ENCODE results near the gene LRMDA.

GRCh38 chr10:76169246-76169645, 737.8 kb downstream of the LRMDA start:
- no peak for TF ChIP-seq EP300 (IDR thresholded peaks at IDR 0.05; ENCODE audit: borderline replicate concordance)
- no peak for TF ChIP-seq YY1 (IDR thresholded peaks at IDR 0.05; ENCODE audit: low read depth)
- no peak for TF ChIP-seq RAD21 (IDR thresholded peaks at IDR 0.05; ENCODE audit: low read depth)
- no peak for TF ChIP-seq MAX (IDR thresholded peaks at IDR 0.05)
- TF ChIP-seq TAF1 (IDR thresholded peaks at IDR 0.05; ENCODE audit: low read depth) = no peak
- TF ChIP-seq USF1 (IDR thresholded peaks at IDR 0.05) = no peak
- no peak for TF ChIP-seq CREB1 (IDR thresholded peaks at IDR 0.05; ENCODE audit: low read depth)

Data from Ishikawa (cell line).